PFSK-1 (cell line): Measurements from ENCODE around the gene C13orf42.

Experiments
- POLR2AphosphoS5 ChIP-seq: IDR thresholded peaks from 2 replicates; pipeline ENCODE4 v1.6.1; 2012; ENCODE audit warnings: low read depth, mild to moderate bottlenecking, control low read depth, low read length, moderate library complexity
- TAF1 ChIP-seq: IDR thresholded peaks from 2 replicates; pipeline ENCODE4 v1.6.1; 2012; ENCODE audit warnings: low read length, control low read depth, borderline replicate concordance; ENCODE audit not compliant: insufficient read depth

- no peak for TF ChIP-seq POLR2AphosphoS5
- TF ChIP-seq TAF1, result no peak
Observed at GRCh38 chr13:51057001-51057400, 54.1 kb downstream of the C13orf42 start.
